Thymus (tissue), 11 donors: ENCODE results near the gene CTNNBIP1. TPM values are rescaled to one million over a fixed set of nuclear protein-coding genes. Genes with fewer than 3 reads are reported as not detected.

ENCODE experiments used
- DNase-seq, 9 donors: peaks; one replicate each; pipeline ENCODE4 v3.0.0-alpha.2; 2013; ENCODE audit warnings: low spot score in 9 of 9, low read depth in 6 of 9, missing footprints in 1 of 9
- H3K27ac ChIP-seq, 2 donors: one replicate each; pipeline ENCODE4 v1.5.1; 2013; ENCODE audit warnings: control low read depth in 1 of 2, low read depth in 1 of 2, low read length in 1 of 2, mild to moderate bottlenecking in 1 of 2, moderate library complexity in 1 of 2
- H3K27me3 ChIP-seq, 2 donors: one replicate each; pipeline ENCODE4 v1.5.1; 2013; ENCODE audit warnings: low read length in 1 of 2; ENCODE audit not compliant: control insufficient read depth in 2 of 2, insufficient read depth in 1 of 2
- H3K36me3 ChIP-seq, 2 donors: one replicate each; pipeline ENCODE4 v1.5.1; 2013; ENCODE audit warnings: low read length in 1 of 2, mild to moderate bottlenecking in 1 of 2, moderate library complexity in 1 of 2; ENCODE audit not compliant: control insufficient read depth in 2 of 2, insufficient read depth in 2 of 2
- H3K4me1 ChIP-seq, 2 donors: one replicate each; pipeline ENCODE4 v1.5.1; 2013; ENCODE audit warnings: low read length in 2 of 2; ENCODE audit not compliant: control insufficient read depth in 2 of 2, insufficient read depth in 2 of 2
- H3K4me3 ChIP-seq, 2 donors: one replicate each; pipeline ENCODE4 v1.5.1; 2013; ENCODE audit warnings: low read length in 2 of 2, control low read depth in 1 of 2, mild to moderate bottlenecking in 1 of 2
- H3K9me3 ChIP-seq, 2 donors: one replicate each; pipeline ENCODE4 v1.5.1; 2013; ENCODE audit warnings: low read length in 1 of 2, mild to moderate bottlenecking in 1 of 2; ENCODE audit not compliant: control insufficient read depth in 2 of 2, insufficient read depth in 1 of 2
- WGBS: extraction: QIAGEN DNeasy Blood & Tissue Kit; methylation state at CpG from one replicate; pipeline ENCODE4 v1.1.7; 2013; 5-methylcytosine and 5-hydroxymethylcytosine counted together
- polyA plus RNA-seq: library from polyadenylated mRNA; stranded (reverse); fragments of 200-250 nt; gene quantifications from one replicate; pipeline ENCODE4 v1.2.3, GENCODE V29; 2013
- total RNA-seq: library from RNA; stranded (reverse); fragments of 120-200 nt; gene quantifications from one replicate; pipeline ENCODE4 v1.2.4, GENCODE V29; 2013
- donor health status: healthy.

Gene CTNNBIP1
- total and polyA plus RNA-seq, 2 donors, result 16.7 to 18.5 TPM

GRCh38 chr1:9825093-9826074 is 84.7 kb downstream of the CTNNBIP1 start:
- peaks cover 3 to 32% of the 10 kb centered on the region in 2 donors for H3K4me1 ChIP-seq
- peaks cover 0 to 3% of the 10 kb centered on the region in 2 donors for H3K36me3 ChIP-seq
- peak in 1 of 9 donors; percentile 38 for DNase-seq
- H3K4me3 ChIP-seq, result no peak overlapping the region
- 35% methylated on average over 17 of the region's 17 CpGs for WGBS
- peaks cover 0 to 20% of the 10 kb centered on the region in 2 donors for H3K27me3 ChIP-seq
- peak overlapping the region in 1 of 2 donors; percentile 25 for H3K27ac ChIP-seq
- peaks cover 0 to 6% of the 10 kb centered on the region in 2 donors for H3K9me3 ChIP-seq

DNA sequence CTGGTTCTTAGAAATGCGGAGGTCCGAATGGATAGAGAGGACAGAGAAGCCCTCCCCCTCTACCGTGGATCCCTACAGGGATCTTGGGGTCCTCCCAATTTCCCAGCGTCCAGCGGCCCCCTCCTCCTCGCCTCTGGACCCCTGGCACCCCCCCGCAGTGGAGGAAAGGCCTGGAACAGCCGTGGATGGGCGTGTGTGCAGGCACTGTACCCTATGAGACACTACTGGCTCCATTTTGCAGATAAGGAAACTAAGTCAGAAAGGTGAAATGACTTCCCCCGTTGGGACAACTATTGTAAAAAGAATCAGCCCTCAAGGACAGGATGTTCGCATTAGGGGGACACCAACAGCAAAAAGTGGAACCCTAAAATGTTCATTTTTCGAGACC is 85.4 kb downstream of the CTNNBIP1 start:
- WGBS, result 53% methylated on average over 12 of the region's 12 CpGs
- no peak for DNase-seq
- Histone ChIP-seq H3K4me3 (peak overlapping the region in 1 of 2 donors; percentile 99), H3K36me3 (peaks cover 0 to 3% of the 10 kb centered on the region in 2 donors), H3K27me3 (peaks cover 0 to 20% of the 10 kb centered on the region in 2 donors), H3K4me1 (peaks cover 3 to 32% of the 10 kb centered on the region in 2 donors), H3K9me3 (peaks cover 0 to 6% of the 10 kb centered on the region in 2 donors), H3K27ac (peak overlapping the region in 1 of 2 donors; percentile 81)

- Histone ChIP-seq H3K27ac (peak within 1 kb of the TSS; percentile 55 to 86), H3K27me3 (peaks cover 0 to 20% of the 10 kb centered on the region in 2 donors), H3K9me3 (peaks cover 0 to 6% of the 10 kb centered on the region in 2 donors), H3K4me1 (peaks cover 3 to 32% of the 10 kb centered on the region in 2 donors), H3K36me3 (peaks cover 0 to 3% of the 10 kb centered on the region in 2 donors), H3K4me3 (peak within 1 kb of the TSS; percentile 88 to 99)
- DNase-seq, result peak in 8 of 9 donors; percentile 56 to 92 (median 78)
- 3% methylated on average over 93 of the region's 93 CpGs for WGBS
Measured at GRCh38 chr1:9823943-9824701, 85.9 kb downstream of the CTNNBIP1 start, which contains the start of gene CLSTN1. CLSTN1 (minus strand) TSS chr1:9823965; CDS start chr1:9823733, 232 bp downstream.

DNA sequence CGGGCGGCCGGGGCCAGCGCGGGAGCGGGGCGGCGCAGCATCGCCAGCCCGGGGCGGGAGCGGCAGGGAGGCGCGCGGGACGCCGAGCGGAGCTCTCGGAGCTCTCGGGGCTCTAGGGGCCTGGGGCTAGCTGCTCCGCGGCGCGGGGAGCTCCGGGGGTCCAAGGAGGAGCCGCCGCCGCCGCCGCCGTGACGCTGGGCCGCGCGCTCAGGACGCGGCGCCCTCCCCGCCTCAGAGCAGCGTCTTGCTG is 86.5 kb downstream of the CTNNBIP1 start:
- no peak for DNase-seq
- H3K4me1 ChIP-seq, result peaks cover 3 to 32% of the 10 kb centered on the region in 2 donors
- H3K27me3 ChIP-seq, result peaks cover 0 to 20% of the 10 kb centered on the region in 2 donors
- H3K9me3 ChIP-seq, result peaks cover 0 to 6% of the 10 kb centered on the region in 2 donors
- peak overlapping the region in 1 of 2 donors; percentile 86 for H3K27ac ChIP-seq
- H3K4me3 ChIP-seq, result peak overlapping the region; percentile 88 to 99
- whole genome bisulfite sequencing, result 1% methylated on average over 40 of the region's 40 CpGs
- peaks cover 0 to 3% of the 10 kb centered on the region in 2 donors for H3K36me3 ChIP-seq

GRCh38 chr1:9822897-9823692 is 87.0 kb downstream of the CTNNBIP1 start:
- peak overlapping the region in 1 of 2 donors; percentile 86 for H3K27ac ChIP-seq
- peaks cover 3 to 32% of the 10 kb centered on the region in 2 donors for H3K4me1 ChIP-seq
- peaks cover 0 to 6% of the 10 kb centered on the region in 2 donors for H3K9me3 ChIP-seq
- under 1% methylated on average over 71 of the region's 71 CpGs for WGBS
- H3K36me3 ChIP-seq, result peaks cover 0 to 3% of the 10 kb centered on the region in 2 donors
- H3K4me3 ChIP-seq, result peak overlapping the region; percentile 88 to 99
- DNase-seq, result peak in 2 of 9 donors; percentile 31 to 54
- H3K27me3 ChIP-seq, result peaks cover 0 to 20% of the 10 kb centered on the region in 2 donors

- no peak overlapping the region for H3K27ac ChIP-seq
- H3K9me3 ChIP-seq, result peaks cover 0 to 6% of the 10 kb centered on the region in 2 donors
- peak overlapping the region; percentile 88 to 99 for H3K4me3 ChIP-seq
- H3K36me3 ChIP-seq, result peaks cover 0 to 3% of the 10 kb centered on the region in 2 donors
- peaks cover 3 to 27% of the 10 kb centered on the region in 2 donors for H3K4me1 ChIP-seq
- DNase-seq, result no peak
- H3K27me3 ChIP-seq, result peaks cover 0 to 20% of the 10 kb centered on the region in 2 donors
- WGBS, result 12% methylated on average over 8 of the region's 8 CpGs
Measured at GRCh38 chr1:9822490-9822889, 87.6 kb downstream of the CTNNBIP1 start.

- 95% methylated on average over 4 of the region's 4 CpGs for WGBS
- Histone ChIP-seq H3K36me3 (peaks cover 0 to 3% of the 10 kb centered on the region in 2 donors), H3K27me3 (peaks cover 0 to 20% of the 10 kb centered on the region in 2 donors), H3K9me3 (peaks cover 0 to 6% of the 10 kb centered on the region in 2 donors), H3K4me3 (peak overlapping the region in 1 of 2 donors; percentile 88), H3K4me1 (peaks cover 3 to 26% of the 10 kb centered on the region in 2 donors), H3K27ac (no peak overlapping the region)
- DNase-seq, result no peak
Measured at GRCh38 chr1:9821710-9822109, 88.4 kb downstream of the CTNNBIP1 start.

DNA sequence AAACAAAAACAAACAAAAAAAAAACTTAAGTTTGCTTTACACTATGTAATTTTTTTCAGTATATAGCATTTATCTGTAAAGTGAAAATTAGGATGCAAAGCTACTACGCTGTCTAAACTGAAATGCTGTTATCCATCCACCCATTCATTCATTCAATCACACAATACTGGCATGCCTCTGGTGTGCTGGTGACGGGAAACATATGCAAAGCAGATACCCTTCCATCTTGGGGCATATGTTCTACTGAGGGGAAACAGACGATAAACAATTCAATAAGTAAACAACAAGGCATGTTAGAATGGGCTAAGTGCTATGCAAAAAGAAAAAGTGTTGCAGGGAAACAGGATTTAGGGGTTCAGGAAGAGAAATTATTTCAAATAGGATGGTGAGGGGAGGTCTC is 89.5 kb downstream of the CTNNBIP1 start:
- Histone ChIP-seq H3K36me3 (peaks cover 0 to 3% of the 10 kb centered on the region in 2 donors), H3K9me3 (peaks cover 0 to 6% of the 10 kb centered on the region in 2 donors), H3K27ac (no peak overlapping the region), H3K4me3 (no peak overlapping the region), H3K4me1 (peaks cover 3 to 24% of the 10 kb centered on the region in 2 donors), H3K27me3 (peaks cover 0 to 20% of the 10 kb centered on the region in 2 donors)
- WGBS, result 97% methylated on average over 3 of the region's 3 CpGs
- no peak for DNase-seq
